ENCODE results near the gene TBC1D16.

Gene TBC1D16

GRCh38 chr17:79948406-79948944, 87.2 kb downstream of the TBC1D16 start:
- FAIRE-seq = no peak

- no peak for FAIRE-seq
These were observed 88.2 kb downstream of the TBC1D16 start for GRCh38 chr17:79947351-79948031.

GRCh38 chr17:79946352-79947231, 89.1 kb downstream of the TBC1D16 start:
- FAIRE-seq = no peak

- no peak for FAIRE-seq
These were observed 89.9 kb downstream of the TBC1D16 start for GRCh38 chr17:79945591-79946255.

GRCh38 chr17:79944821-79945391, 90.8 kb downstream of the TBC1D16 start:
- no peak for FAIRE-seq

- FAIRE-seq = no peak
These were observed 91.3 kb downstream of the TBC1D16 start for GRCh38 chr17:79944251-79944812.

GRCh38 chr17:79943347-79944241, 92.1 kb downstream of the TBC1D16 start:
- FAIRE-seq = no peak

GRCh38 chr17:79942591-79943346, 92.9 kb downstream of the TBC1D16 start:
- no peak for FAIRE-seq

- no peak for FAIRE-seq
These were observed 93.7 kb downstream of the TBC1D16 start for GRCh38 chr17:79942011-79942405.

GRCh38 chr17:79941088-79942010, 94.3 kb downstream of the TBC1D16 start:
- no peak for FAIRE-seq

- no peak for FAIRE-seq
These were observed 95.1 kb downstream of the TBC1D16 start for GRCh38 chr17:79940459-79941087.

GRCh38 chr17:79939755-79940458, 95.8 kb downstream of the TBC1D16 start:
- no peak for FAIRE-seq

- no peak for FAIRE-seq
These were observed 96.6 kb downstream of the TBC1D16 start for GRCh38 chr17:79939094-79939435.

GRCh38 chr17:79938336-79939093, 97.2 kb downstream of the TBC1D16 start:
- FAIRE-seq = no peak

- no peak for FAIRE-seq
These were observed 98.0 kb downstream of the TBC1D16 start for GRCh38 chr17:79937391-79938335.

- FAIRE-seq = no peak
These were observed 98.9 kb downstream of the TBC1D16 start for GRCh38 chr17:79936641-79937381.
